ENCODE measurements around the gene RETREG2. TPM values are rescaled to one million over a fixed set of nuclear protein-coding genes. Genes with fewer than 3 reads are reported as not detected.
A peak's percentile ranks its signal among the peaks of the same experiment; 100 is the strongest.

Gene RETREG2
- total RNA-seq, 2 donors from 2014 or later, result 122 to 138 TPM

- no peak for DNase-seq
- ATAC-seq, result no peak
- intact Hi-C loops (cut with DNase I, micrococcal nuclease), result no loop called here
Measured at GRCh38 chr2:219223831-219224610, 45.9 kb downstream of the RETREG2 start.

GRCh38 chr2:219225350-219225749 lies 47.3 kb downstream of the RETREG2 start:
- intact Hi-C loops (cut with DNase I, micrococcal nuclease), result no loop called here
- ATAC-seq (no peak), DNase-seq (no peak)

- ATAC-seq, result no peak
- intact Hi-C loops (cut with DNase I, micrococcal nuclease), result no loop called here
- DNase-seq, result no peak
Measured at GRCh38 chr2:219228041-219228910, 50.2 kb downstream of the RETREG2 start.

DNA sequence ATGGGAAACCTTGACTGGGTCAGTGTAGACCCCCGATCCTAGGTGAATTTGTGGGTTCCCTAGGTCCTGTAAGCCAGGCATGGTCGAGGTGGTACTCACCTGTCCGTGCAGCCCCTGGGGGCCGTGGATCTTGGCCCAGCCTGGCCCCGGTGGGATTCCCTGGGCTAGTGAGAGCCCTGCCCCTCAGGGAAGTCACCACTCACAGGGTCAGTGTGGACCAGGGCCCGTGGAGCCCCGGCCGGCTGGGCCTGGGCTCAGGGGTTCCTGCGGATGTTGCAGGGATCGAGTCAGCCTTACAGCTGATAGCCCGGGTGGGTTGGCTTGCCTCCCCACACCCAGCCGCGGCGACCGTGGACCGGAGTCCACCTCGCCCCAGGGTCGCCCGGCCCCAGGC lies 50.8 kb downstream of the RETREG2 start:
- no peak for DNase-seq
- intact Hi-C loops (cut with DNase I, micrococcal nuclease), result no loop called here
- no peak for ATAC-seq

GRCh38 chr2:219229305-219230058 lies 51.4 kb downstream of the RETREG2 start, which contains the start of the genes ANKZF1 and ATG9A:
ANKZF1 (plus strand) TSS chr2:219229806; CDS start chr2:219230258, 452 bp downstream.
ATG9A (minus strand) TSS chr2:219229636; CDS start chr2:219228024, 1,612 bp downstream.
- ATAC-seq (peak; percentile 93), DNase-seq (peak; percentile 98 to 99)
- intact Hi-C loops (cut with DNase I, micrococcal nuclease), result no loop called here

GRCh38 chr2:219230059-219230540 lies 52.0 kb downstream of the RETREG2 start:
- intact Hi-C loops (cut with DNase I, micrococcal nuclease), result no loop called here
- ATAC-seq, result peak; percentile 68
- peak; percentile 66 to 75 for DNase-seq

DNA sequence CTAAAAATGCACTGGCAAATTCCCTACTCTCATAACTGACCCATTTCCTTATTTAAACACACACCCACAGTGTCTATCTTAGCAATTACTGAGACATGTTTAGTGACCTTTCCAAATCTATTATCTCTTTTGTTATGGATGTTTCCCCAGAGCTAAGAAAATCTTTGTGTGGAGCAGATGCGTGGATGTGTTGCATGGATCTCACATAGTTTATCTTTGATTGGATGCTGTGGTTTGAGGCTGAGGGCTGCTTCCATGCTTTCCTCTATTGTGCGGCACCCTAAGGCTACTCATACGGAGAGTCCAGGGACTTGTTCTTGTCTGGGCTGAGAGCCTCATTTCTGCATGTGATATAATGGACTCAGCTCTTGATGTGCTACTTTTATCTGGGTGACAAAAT lies 56.3 kb downstream of the RETREG2 start:
- intact Hi-C loops (cut with DNase I, micrococcal nuclease), result no loop called here
- ATAC-seq (no peak), DNase-seq (no peak)

Other genes with a start within 250 kb of the RETREG2 start
- under 1 TPM; 0.22 to 0.37 TPM for gene CDK5R2, start 218.6 kb upstream of the RETREG2 start, total RNA-seq
- 1 to 10 TPM; 3.9 to 4.8 TPM for gene FEV, start 193.1 kb upstream of the RETREG2 start, total RNA-seq
- gene CRYBA2, start 184.9 kb upstream of the RETREG2 start, total RNA-seq, result 1 to 10 TPM; 4.1 to 6.9 TPM
- under 1 TPM; 0.39 to 0.76 TPM for gene CFAP65, start 136.8 kb upstream of the RETREG2 start, total RNA-seq
- 10 to 100 TPM; 72.7 to 85.5 TPM for gene IHH, start 117.4 kb upstream of the RETREG2 start, total RNA-seq
- 10 to 100 TPM; 45.4 to 56.1 TPM for gene NHEJ1, start 17.5 kb upstream of the RETREG2 start, total RNA-seq
- 1 to 10 TPM; 5.1 to 6.1 TPM for gene SLC23A3, start 8.2 kb upstream of the RETREG2 start, total RNA-seq
- gene CNPPD1, start 1.4 kb upstream of the RETREG2 start, total RNA-seq, result 100 to 1,000 TPM; 119 TPM
- 10 to 100 TPM; 78.0 to 89.9 TPM for gene ZFAND2B, start 28.5 kb downstream of the RETREG2 start, total RNA-seq
- gene ABCB6, start 40.7 kb downstream of the RETREG2 start, total RNA-seq, result 10 to 100 TPM in 1 of 2 donors, 1 to 10 TPM in 1; 6.8 to 11.4 TPM
- 10 to 100 TPM; 60.2 to 66.0 TPM for gene ATG9A, start 51.4 kb downstream of the RETREG2 start, total RNA-seq
- 10 to 100 TPM; 33.8 to 40.9 TPM for gene ANKZF1, start 51.5 kb downstream of the RETREG2 start, total RNA-seq
- gene GLB1L, start 67.2 kb downstream of the RETREG2 start, total RNA-seq, result 1 to 10 TPM; 4.2 to 4.5 TPM
- gene STK16, start 67.2 kb downstream of the RETREG2 start, total RNA-seq, result 10 to 100 TPM; 41.9 to 42.5 TPM
- gene TUBA4B, start 75.0 kb downstream of the RETREG2 start, total RNA-seq, result not detected
- gene TUBA4A, start 75.6 kb downstream of the RETREG2 start, total RNA-seq, result 10 to 100 TPM; 60.2 to 83.1 TPM
- 10 to 100 TPM; 64.2 to 67.6 TPM for gene DNAJB2, start 101.1 kb downstream of the RETREG2 start, total RNA-seq
- gene PTPRN, start 131.1 kb downstream of the RETREG2 start, total RNA-seq, result 1 to 10 TPM; 1.9 to 2.3 TPM
- not detected for gene RESP18, start 154.5 kb downstream of the RETREG2 start, total RNA-seq
- 100 to 1,000 TPM in 1 of 2 donors, 10 to 100 TPM in 1; 94.2 to 130 TPM for gene DNPEP, start 209.6 kb downstream of the RETREG2 start, total RNA-seq
- 100 to 1,000 TPM in 1 of 2 donors, 10 to 100 TPM in 1; 18.5 to 706 TPM for gene DES, start 240.1 kb downstream of the RETREG2 start, total RNA-seq